T1000 (cell line): Measurements from ENCODE around the gene S1PR3.

ENCODE experiments used
- DNase-seq: peaks from one replicate; lab custom pipeline; 2025; ENCODE audit warnings: mixed read lengths; lab: John Stamatoyannopoulos, UW

The S1PR3 gene

DNA sequence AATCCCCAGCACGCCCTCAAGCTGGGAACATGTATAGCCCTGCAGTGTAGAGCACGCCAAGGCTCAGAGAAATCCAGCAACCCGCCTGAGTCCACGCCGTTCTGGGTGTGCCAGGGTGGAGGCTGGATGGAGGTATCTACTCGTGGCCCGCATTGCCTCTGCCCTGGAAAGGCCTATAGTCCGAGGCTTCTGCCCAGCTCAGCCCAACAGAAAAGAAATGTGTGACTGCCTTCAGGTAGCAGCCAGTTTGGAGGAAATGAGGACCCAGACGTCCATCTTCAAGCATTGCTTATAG is 18.2 kb downstream of the S1PR3 start:
- DNase-seq, result no peak

DNA sequence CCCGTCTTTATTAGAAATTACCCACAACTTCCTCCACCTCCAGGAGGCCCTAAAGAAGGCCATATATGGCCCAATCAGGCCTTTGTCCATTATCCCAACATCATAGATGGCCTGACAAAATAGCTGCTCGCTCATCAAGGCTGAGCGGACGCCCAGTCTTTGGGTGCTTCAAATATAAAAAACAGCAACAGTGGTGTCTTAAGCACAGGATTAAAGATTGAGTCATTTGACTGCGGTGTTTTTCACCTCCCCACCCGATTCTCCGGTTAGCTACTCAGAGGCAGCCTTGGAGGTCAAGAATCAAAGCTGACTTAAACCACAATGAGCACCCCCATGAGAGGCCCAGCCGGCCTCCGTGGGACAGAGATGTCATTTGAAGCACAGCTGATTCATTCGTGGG is 18.8 kb downstream of the S1PR3 start:
- DNase-seq, result no peak

DNA sequence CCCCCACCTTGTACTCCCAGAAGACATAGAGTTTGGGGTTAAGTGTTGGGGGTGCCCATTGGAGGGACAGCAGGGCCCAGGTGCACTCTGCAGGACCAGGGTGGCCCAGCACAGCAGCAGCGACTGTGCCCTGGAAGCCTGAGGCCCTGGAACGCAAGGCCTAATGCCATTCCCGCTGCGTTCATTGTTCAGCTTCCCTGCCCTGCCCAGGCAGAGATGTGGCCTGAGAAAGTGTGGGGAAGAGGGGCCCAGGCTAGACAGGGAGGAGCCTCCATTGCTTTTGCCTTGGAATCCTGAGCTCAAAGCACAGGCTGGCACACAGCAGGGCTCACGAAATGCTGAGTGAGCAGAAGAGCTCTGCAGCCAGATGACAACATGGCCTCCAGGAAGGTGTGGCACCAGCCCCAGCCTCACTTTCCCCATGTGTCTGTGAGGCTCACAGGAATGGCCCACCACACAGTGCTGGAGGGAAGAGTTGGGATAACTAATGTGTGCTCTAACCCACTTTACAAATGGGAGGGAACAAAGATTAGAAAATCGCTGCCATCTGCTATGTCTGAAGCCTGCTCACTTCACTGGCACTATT is 19.4 kb downstream of the S1PR3 start:
- DNase-seq, result no peak

DNA sequence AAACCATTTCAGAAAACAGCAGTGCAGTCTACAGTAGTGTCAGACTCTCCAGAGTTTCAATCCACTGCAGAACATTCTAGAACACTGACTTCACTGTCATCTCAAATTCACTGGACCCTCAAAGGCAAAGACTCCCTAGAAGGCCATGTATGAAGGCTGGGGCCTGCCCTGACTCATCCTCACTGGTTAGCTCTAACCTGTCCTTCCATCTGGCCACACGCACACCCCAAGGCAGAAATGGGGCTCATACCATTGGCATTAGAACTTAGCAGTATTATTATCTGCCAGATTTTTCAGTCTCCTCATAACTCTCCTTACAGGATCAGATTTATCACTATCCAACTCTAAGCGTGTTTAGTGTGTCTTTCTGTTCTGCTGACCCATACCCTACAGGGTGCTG is 20.4 kb downstream of the S1PR3 start:
- no peak for DNase-seq

DNA sequence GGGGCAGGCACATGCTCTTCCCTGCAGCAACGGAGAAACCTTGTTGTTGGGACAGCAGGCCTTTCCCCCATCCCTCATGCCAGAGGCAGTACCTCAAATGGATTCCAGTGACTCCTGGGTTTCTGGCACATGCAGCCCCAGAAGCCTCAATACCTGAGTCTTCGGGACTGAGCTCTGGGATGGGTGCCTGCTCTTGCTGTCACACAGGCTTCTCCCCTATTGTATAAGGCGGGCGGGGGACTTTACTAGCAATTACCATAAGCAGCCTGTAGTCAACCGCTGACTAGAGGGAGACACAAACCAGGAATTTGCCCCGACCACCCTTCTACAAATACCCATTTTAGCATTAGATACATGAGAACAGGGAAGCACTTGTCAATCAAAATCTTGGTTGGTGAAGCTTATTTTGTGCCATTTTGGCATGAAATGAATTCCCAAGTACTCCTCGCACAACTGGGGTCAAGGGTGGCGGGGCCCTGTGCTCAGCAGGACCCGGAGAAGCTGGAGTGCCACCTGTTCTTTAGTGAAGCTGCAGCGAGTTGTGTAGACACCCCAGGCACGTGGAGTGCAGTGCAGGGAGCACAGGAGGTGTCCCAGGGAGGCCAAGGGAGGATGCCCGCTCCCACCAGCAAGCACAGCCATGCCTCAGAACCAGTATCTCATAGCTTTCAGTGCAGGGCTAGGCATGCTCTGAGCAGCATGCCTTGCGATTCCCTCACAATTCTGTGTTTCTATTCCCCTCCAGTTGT is 21.2 kb downstream of the S1PR3 start:
- DNase-seq, result no peak

DNA sequence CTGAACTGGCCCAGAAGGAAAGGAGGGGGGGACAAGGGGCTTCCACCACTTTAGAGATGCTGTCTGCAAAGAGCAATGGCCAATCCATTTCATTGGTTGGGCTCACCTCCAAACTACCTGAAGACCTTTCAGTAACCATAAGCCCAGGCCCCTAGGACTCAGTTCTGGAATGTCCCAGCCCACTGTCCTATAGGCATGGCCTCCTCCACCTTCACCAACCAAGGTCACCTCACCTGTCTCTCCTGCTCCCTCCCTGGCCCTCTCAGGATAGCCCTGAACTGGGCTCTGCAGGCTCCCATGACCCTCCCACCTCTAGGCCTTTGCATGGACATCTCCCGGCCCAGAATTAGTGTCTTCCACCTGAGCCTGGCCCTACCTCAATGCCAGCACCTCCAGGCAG is 22.4 kb downstream of the S1PR3 start:
- DNase-seq, result no peak

DNA sequence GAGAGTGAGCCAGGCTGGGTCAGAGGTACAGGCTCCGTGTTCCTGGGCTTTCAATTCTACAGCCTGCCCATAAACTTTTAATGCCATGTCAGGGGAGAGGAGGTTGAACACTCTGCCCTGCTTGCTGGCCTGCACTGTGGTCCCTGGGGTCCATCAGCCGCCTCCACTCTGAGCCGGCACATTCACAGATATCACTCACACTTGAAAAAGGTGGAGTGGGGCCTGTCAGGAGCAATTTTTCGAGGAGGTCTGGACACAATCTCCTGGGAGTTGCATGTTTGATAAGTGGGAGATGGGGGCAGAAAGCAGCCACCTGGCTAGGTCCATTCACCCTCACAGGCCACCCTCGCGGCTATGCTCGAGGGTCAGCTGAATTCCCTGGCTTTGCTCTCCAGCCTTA is 22.9 kb downstream of the S1PR3 start:
- DNase-seq, result no peak

DNA sequence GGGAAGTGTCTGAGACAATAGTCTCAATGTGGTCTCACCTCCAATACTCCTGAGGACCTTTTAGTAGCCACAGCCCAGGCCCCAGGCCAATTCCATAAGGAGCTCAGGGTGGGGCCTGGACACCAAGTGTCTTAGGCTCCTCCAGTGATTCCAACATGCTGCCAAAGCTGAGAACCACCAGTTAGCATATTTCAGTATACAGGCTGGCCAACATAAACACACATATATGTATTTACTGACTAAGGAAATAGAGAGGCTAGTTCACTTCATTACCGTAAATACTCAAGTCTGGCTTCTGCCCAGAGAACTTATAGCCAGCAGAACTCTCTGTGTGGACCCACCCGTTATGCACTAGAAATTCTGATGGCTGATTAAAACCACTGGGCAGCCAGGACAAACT is 24.1 kb downstream of the S1PR3 start:
- no peak for DNase-seq

DNA sequence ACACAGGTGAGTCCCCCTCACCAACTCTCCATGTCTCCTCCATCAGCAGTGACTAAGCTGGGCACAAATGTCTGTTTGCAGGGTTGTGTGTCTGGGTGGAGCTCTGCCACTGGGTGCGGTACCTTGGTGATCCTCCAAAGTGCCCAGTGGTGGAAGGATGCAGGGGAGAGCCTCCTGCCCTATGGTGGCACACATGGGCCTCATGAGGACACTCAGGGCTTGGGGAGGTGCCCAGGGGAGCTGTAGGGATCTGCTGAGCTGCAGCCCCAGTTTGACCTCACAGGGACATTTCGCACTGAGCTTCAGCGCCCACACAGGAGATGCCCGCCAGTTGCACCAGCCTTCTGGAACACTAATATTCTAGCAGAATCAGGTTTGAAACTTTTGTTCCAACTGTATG is 29.5 kb downstream of the S1PR3 start:
- no peak for DNase-seq

DNA sequence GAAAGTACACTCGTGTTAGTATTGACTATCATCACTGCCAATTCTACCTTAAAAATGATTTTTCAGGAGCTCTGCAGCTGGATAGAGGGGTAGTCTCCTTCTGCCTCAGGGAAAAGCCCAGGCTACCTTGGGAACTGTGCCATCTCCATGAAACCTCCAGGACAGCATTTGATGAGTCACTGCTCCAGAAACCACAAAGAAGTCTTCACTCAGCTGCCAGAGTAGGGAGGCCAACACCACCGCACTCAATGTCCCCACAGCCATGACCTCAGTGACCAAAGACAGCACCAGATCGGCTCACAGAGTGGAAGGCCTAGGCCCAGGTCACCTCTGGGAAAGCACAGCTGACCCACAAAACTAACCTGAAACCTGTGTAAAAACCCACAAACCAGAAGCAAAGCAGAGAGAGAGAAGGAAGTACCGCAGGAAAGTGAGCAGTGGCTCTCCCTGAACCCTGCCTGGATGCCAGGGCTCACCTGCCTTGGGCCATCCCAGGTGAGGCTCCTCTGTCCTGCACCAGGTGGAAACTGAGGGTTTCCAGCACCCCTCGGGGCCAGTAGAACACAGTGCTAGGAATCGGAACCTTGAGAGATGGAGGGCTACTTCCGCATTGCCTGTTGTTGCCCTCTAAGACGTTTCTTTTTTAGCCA is 30.0 kb downstream of the S1PR3 start:
- peak; percentile 60 for DNase-seq

DNA sequence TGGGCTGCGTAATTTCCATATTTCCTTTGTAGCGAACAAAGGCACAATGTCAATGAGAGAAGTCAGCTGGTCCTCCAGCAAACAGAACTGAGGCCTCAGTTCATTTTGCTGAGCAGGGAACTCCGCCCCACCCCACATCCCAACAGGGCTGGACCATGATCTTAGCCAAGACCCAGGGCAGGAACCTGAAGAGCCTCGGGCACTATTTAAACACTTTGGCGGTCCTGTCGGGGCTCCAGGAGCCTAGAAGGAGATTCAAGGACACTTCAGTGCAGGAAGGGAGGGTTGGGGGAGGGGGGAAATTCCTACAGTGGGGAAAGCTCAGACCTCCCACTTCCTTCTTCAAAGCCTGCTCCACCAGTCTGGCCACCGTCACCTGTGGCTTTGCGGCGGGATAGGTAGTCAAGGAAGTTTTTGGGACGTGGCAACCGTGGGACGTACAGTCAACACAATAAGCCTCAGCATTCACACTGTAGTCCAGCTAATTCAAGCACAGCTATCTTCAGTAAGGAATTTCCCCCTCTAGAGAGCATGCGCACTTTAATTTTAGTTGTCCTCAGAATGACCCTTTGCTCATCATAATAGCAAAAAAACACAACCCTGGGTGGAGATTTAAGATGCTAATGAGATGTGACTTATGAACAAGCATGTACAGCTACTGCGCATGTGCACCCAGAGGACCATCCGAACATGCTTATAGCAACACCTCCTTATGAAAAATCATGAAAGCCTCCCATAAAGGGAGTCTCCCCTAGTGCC is 30.9 kb downstream of the S1PR3 start:
- no peak for DNase-seq

DNA sequence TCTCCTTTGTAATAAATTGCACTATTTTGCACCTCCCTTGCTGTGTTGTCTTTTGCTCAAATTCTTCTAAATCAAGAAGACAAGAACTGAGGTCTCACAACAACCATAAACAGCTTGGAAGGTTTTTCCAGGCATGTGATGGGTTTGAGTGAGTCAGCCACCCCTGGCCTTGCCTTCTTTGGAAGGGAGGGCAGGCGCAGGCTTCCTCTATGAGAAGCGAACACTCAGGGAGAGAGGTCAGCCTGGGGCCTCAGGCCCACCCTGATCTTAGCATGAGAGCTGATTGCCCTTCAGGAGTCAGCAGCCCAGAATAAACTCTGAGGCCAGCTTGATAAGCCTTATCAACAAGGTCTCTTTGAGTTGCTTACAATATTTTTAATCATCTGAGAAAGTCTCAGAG is 31.6 kb downstream of the S1PR3 start:
- DNase-seq, result no peak

DNA sequence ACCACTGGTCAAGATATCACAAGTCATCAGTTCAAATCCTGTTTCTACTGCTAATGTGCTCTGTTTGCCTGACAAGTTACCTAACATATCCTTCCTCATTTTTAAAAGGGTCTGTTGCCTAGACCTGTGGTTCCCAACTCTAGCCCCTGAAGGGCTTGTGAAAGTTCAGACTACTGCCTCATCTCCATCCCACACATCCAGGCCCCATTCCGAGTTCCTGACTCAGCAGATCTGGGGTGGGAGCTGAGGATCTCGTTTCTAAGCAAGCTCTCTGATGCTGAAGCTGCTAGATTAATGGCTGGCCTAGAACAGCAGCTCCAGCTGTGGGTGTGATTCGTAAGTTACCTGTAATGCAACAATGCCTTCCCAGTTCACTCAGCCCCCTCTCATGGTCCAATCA is 32.5 kb downstream of the S1PR3 start:
- DNase-seq, result no peak

DNA sequence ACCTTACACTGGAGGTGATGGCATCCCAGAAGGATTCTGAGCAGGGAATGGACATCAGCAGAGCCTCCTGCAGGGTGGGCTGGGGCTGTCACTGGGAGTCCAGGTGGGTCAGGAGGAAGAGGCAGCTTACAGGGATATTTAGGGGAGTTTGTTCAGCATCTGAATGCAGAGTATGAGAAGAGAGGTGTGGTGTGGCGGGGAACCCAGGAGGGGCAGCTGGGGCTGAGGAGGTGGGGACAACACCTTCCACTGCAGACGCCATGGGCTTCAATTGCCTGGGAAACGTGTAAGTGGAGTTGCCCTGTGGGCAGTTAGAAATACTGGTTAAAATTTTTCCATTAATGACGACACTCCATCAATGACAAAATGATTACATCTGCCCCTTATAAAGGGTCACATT is 33.5 kb downstream of the S1PR3 start:
- DNase-seq, result no peak

DNA sequence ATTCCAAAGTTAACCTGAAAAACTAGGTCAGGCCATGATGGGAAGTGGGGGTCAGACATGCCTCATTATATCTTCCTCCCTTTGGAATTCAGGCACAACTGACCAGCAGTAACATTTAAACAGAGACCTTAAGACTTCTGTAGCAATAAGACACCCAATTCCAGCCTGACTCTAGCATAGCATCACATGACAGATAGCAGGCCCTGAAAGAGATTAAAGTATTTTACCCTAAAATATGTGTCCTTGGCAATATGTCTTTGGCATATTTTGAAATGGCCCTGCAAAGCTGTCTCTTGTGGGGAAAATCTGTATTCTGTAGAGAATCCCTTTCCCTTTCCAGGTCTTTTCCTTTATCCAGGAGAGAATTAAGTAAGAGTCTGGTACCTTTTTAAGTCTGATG is 34.3 kb downstream of the S1PR3 start:
- DNase-seq, result no peak

DNA sequence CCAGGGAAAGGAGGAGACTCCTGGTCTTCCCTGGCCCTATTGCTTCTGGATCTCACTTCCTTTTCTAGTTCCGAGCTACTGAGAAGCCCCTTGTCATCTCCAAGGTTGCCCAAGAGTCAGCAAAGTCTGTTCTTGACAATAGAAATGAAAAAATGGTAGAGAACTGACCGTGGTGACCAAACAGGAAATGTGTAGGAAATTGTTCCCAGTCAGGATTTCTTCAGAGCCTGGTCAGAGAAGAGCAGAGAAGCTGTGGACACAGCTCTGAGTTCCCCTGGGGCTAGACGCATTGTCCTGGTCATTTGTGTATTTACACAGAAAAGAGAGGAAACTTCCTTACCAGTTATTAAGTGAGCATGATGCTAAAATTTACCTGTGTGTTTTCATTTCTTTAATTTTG is 35.6 kb downstream of the S1PR3 start:
- DNase-seq, result no peak

DNA sequence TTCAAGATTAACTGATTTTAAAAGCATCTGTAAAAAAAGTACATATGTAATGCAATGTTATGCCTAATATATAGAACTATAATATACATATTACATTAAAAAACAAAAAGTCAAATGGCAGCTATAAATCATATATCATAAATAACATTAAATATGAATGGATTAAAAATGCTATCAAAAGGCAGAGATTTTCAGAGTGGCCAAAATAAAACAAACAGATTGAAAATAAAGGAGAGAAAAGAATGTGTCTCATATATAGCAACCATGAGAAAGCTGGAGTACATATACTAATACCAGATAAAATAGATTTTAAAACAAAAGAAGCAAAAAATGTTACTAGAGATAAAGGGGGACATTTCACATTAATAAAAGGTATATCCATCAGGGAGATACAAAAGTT is 38.5 kb downstream of the S1PR3 start:
- no peak for DNase-seq

DNA sequence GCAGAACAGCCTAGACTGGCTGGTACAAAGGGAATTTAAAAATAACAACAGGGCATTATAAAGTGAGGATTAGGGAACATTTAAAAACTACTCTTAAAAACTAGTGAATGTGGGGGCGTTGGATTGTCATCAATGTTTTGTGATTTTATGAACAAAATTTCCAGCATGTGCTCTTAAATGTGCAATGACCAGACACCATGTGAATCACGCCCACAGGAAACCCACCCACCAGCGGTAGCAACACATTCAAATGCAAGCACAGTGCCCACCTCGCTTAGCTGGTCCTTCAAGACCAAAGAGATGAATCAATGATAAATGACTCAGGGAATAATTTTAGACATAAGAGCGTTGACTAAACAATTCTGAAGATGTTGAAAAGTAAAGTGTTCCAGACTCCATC is 40.9 kb downstream of the S1PR3 start:
- no peak for DNase-seq

DNA sequence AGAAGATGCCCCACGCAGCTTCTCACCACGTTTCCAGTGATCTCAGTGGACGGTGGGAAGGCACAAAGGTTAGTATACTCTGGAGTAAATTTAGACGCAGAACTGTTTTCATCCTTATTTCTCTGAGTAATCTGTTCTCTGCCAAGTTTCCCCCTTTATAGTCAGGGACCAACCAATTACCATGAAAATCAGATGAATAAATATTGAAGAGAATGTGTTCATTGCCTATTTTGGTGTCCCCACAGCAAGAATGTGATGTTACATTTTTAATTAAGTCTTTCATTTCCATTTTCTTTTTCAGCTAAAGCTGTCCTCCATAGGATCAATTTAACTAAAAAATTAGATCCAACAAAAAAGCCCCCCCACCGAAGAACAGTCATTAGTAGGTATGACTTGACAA is 41.4 kb downstream of the S1PR3 start:
- DNase-seq, result no peak

DNA sequence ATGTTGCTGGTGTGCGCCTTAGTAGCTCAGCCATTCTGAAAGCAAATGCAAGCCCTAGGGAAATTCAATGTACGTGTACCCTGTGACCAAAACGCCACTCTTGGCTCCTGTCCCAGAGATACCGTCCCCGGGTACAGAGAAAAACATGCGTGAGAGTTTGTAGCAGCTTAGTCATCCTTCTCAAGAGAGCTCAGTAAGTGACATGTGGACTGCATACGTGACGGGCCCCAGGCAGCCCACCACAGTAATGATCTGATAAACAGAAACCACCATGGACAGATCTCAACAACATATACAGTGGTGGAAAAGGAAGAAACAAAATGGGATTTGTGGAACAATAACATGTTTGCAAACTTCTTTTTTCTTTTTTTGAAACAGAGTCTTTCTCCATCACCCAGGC is 45.1 kb downstream of the S1PR3 start:
- DNase-seq, result no peak

DNA sequence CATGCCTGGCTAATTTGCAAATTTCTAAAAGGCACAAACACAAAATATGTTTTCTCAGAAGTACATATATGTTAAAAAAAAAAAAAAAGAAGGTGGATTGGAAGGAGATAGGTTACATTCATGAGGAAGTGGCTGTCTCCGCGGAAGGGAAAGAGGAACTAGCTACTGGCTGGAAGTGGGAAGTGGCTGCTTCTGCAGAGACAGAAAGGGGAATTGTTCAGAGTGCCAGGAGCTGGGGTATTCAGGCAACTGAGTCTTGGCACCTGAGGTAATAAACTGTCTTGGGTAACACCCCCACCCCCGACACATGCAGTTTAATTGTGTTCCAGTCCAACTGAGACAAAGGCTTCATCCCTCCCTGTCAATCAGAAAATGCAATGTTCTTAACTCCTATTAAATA is 45.6 kb downstream of the S1PR3 start:
- no peak for DNase-seq

DNA sequence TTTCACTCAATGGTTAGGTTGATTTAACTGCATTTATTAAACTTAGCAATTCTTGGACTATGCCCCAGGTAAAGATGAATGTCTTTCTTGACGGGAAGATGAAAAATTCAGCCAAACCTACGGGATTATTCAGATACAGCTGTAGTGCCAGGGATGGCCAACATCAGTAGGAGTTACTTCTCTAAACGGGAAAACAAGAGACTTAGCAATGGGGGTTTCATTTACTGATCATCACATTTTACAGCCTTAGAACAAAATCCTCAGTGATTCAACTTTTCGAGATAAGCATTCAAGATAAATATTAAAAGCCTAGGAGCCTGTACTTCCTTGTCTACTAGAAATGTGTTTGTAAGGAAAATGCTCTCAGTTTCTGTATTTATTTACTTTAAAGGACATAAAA is 46.1 kb downstream of the S1PR3 start:
- no peak for DNase-seq

DNA sequence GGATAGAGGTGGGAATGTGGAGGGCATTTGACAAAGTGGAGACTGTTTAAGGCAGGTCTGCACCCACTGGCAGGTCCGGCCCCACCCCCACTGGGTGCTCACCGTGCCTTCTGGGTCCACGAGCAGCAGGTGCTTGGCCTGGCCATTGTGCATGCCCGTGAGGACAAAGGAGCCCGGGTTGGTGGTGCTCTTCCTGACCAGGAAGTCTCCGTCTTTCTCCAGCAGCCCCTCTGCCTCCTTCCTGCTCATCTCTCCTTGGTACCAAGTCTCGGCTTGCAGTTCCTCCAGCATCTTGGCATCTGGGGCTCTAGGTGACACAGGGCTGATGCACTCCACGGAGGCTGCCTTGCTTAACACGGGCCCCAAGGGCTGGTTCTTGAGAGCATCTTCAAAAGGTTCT is 46.6 kb downstream of the S1PR3 start:
- no peak for DNase-seq
